COLO829 (cell line): ENCODE measurements around the gene KL.

ENCODE experiments used
- DNase-seq: peaks from one replicate; pipeline ENCODE4 v3.0.0; 2012; ENCODE audit warnings: low spot score

The KL gene

DNA sequence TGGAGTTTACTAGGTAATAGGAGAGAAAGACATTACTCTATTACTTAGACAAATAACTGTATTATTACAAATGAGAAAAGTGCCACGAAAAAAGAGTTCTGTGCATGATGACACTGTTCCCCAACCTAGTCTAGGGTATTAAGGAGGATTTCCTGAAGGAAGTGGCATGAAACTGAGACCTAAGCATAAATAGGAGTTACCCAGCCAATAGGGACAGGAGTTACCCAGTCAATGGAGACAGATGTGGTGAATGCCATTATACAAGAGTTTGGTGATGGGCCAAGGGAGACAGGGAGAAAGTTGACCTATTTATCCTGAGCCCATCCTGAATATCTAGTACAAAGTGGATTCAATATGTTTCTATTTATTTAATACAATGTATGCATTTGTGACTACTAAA, 65.4 kb downstream of the KL start:
- DNase-seq = no peak

GRCh38 chr13:33083054-33083453, 66.8 kb downstream of the KL start:
- no peak for DNase-seq

GRCh38 chr13:33087091-33087490, 70.9 kb downstream of the KL start:
- DNase-seq = no peak

DNA sequence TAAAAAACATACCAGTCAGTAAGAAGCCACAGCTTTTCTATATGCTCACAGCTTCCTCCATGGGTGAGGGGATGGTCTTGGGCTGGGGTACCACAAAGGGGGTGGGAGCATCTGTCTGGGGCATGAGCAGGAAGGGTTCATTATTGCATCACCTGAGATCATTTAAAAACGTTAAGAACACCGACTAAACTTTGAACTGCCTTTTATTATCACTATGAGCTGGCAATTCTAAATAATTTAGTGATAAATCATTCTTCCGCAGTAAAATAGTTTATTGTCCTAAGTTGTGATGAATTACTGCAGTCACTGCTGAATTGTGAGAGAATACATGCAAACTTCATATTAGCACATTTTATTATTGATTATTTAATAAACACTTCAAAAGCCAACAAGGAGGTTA, 71.6 kb downstream of the KL start:
- DNase-seq = no peak

GRCh38 chr13:33089311-33089710, 73.1 kb downstream of the KL start:
- DNase-seq = no peak

DNA sequence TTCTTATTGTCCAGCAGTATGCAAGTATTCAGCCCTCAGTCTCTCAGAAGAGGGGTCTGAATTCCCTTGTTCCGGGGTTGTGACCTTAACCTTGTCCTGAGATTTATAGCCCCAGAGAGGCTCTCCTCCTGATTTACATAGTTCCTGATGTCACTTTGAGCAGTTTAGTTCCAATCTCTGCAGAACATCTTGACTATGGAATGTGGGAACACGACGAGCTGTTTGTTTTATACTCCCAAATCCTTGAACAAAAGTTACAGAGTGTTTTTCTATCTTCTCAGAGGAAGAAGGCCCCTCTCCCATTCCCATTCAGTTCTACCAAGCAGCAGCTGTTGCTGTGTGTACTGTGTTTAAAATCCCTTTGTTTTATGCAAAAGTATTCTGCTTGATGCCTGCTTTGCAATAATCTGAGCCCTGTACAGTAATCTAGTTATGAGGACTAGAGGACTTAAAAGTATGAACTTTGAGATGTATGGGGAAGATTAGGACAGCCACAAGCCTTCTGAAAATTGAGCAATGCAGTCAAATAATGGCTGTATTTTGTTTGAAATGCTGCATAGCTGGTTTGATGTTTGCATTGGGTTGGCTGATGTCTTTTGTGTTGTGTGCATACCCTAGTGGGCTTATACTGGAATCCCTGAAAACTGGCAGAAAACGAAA, 74.7 kb downstream of the KL start:
- no peak for DNase-seq

DNA sequence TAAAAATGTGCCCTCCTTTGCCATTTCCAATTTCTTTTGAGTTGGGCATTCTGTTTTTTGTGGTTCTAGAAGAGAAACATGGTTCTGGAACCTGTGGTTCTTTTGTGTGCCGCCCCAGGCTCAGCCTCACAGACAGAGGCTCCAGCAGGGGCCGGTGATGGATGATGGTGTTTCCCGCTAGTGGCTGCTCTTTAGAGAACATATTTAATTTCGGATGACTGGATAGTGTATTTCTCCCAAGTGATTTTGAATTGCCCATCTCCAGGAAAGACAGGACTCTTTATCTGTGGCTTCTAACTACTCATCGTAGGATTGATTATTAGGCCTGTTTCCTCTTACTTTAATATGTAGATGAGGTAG, 75.2 kb downstream of the KL start:
- DNase-seq = no peak

DNA sequence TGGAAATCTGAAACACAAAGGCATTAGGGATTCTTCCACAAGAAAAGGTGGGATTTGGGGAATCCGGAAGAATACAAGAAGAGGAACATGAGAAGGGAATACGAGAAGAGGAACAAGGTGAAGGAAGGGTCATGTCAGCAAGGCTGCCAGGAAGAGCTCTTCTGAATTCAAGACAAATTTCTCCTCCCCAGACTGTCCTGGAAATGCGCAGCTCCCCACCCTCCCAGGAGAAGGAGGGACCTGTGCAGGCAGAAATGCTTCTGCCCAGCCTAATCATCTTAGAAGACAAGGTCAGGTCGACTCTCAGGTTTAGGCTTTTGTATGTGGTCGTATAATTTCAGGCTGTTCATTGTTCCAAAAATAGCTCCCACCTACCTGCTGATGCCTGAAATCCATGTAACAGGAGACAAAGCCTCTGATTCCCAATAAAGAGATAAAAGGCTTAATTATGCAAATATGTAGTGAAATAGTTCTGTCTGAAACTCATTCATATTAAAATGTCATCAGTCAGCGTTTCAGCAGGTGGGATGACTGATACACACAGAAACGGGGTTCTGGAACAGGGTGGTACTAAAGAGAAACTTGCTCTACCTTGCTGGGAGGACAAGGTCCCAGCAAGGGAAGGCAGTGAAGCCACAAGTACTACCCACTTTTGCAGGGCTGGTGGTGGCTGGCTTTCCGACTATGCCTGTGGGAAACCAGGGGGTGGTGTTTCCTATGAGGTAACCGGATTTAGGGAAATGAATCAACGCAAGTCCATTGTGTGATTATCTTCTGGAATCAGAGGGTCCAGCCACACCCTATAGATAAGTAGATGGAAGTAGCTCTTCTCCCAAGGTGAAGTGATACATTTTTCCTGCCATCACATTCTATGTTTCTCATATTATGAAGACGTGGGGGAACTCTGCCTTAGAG, 76.1 kb downstream of the KL start:
- no peak for DNase-seq

DNA sequence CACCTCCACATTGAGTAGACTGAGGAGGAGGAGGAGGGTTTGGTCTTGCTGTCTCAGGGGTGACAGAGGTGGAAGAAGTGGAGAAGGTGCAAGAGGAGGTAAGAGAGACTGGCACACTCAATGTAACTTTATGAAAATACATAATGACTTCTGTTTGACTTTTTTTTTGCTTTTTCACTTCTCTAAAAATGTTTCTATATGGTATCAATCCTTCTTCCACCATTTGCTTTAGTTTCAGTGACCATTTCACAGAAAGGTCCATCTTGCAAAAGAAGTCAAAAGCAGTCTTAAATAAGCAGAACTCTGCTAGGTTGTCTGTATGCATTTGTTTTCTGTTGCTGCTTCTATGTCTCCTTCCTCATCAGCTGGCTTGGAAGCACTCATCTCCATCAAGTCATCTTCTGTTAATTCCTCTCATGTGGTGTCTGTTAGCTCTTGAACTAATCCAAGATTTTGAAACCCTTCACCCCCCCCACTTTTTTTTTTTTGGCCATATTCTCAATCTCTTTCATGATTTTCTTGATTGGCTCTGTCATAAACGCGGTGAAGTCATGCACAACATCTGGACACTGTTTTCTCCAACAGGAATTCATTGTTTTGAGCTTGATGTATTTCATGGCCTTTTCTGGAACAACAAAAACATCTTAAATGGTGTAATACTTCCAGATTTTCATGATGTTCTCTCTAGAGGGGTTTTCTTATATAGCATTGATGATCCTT, 80.8 kb downstream of the KL start:
- no peak for DNase-seq

- no peak for DNase-seq
These were observed 83.6 kb downstream of the KL start for GRCh38 chr13:33099860-33100259.

- no peak for DNase-seq
These were observed 84.7 kb downstream of the KL start for GRCh38 chr13:33100886-33101285.

- no peak for DNase-seq
These were observed 85.6 kb downstream of the KL start for GRCh38 chr13:33101835-33102234.

- DNase-seq = no peak
These were observed 87.2 kb downstream of the KL start for GRCh38 chr13:33103457-33103856.

GRCh38 chr13:33105387-33106005, 89.3 kb downstream of the KL start:
- no peak for DNase-seq

DNA sequence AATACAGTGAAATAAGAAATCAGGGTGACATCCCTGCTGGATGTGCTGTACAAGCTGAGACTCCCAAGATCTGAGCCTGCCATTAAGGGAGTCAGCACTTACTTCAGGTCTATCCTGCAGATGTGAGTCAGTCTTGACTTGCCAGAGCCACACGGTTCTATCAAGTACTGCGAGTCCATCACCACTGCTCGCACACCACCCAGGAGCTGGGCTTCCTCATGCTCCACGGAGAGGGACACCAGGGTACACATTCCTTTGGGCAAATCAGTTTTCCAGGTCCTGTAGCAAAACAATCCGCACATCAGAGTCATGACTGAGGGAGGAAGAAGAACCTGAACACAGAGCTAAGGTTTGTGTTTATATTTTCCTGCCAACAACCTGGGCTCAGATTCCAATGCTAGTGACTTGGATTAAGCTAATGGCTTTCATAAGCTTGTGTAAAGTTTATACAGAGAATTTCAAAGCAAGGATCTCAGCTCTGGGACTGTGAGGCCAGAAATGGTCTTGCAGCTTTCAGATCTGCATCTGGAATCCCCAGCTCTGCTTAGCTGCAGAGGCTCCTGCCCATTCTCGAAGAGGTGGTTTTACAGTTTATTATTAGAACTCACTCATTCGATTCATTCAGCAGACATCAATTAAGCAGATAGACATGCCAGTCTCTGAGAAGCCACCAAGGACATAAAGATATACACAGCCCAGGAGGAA, 90.6 kb downstream of the KL start:
- no peak for DNase-seq

DNA sequence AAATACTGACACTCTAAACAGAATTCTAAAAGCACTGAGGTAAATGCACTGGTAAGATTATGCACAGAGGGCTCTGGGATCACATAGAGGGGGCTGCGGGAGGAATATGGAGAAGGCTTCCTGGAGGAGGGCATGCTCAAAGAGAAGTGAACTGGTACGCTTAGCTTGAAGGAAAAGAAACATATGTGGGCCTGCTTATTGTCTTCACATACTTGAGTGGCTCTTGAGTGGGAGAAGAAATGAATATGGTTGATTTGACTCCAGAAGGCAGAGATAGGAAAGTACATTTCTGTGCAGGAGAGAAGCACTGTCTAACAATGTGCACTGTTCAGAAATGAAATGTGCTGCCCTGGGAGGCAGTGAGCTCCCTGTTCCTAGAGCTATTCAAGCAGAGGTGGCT, 91.1 kb downstream of the KL start:
- no peak for DNase-seq

DNA sequence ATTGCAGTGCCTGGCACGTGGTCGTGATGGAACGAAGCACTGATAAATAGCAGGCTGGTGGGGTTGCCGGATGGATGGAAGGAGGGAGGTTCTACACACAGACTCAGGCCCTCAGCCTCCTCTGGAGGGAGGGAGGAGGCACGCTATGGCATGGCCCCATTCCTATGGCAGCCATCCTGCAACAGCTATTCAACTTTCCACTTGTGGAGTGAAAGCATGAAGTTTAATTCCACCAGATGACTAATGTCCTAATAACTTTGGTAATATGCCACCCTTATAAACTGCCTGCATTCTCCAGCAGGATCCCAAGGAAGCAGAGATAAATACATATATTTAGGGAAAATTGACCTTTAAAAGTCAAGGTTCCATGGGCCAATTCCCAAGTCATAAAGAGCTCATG, 92.4 kb downstream of the KL start:
- peak; percentile 41 for DNase-seq

DNA sequence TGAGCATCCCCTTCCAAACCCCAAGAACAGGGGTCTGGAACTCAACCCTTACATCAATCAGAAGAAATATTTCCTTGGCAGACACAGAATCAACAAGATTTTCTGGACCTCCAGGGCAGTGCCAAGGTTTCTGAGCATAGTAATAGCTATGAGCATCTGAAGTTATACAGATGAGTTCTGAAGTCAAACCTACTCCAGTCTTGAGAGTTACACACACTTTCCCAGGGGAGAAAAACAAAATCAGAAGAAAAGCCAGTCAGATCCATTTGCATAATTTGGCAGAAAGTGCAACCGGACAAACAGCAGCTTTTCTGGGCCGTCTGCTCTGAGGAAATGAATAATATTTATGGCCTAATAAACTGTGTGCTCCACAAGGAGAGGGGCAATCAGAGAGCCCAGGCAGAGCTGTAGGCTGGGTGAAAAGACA, 93.1 kb downstream of the KL start:
- no peak for DNase-seq

GRCh38 chr13:33109801-33110200, 93.6 kb downstream of the KL start:
- no peak for DNase-seq

- no peak for DNase-seq
These were observed 94.1 kb downstream of the KL start for GRCh38 chr13:33110386-33110712.

- DNase-seq = no peak
These were observed 94.6 kb downstream of the KL start for GRCh38 chr13:33110713-33111413.
